ENCODE measurements around the gene APOO.
A peak's percentile ranks its signal among the peaks of the same experiment; 100 is the strongest.

Gene APOO

DNA sequence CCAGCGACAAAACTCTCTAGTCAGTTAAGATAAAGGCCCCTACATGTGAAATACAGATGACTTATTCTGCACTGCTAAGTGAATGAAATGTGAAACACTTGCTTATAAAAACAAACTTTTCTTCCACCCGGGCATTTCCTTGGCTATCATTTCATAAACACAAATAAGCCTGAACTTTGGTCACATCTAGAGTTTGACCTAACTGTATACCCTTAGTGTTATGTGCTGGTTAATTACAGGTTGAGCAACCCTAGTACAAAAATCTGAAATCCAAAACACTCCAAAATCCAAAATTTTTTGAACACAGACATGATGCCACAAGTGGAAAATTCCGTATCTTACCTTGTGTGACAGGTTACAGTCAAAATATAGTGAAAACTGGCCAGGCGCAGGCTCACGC, 78.9 kb downstream of the APOO start:
- no peak overlapping the region for H2AFZ ChIP-seq (ENCODE audit: insufficient read depth, low read length, poor library complexity)
- H3K23ac ChIP-seq (ENCODE audit: low read length): no peak overlapping the region
- no peak overlapping the region for H4K12ac ChIP-seq (ENCODE audit: low read depth, low read length)
- no peak overlapping the region for H4K91ac ChIP-seq (ENCODE audit: low read depth, low read length)
- no peak overlapping the region for H3K4me2 ChIP-seq (ENCODE audit: low read length)
- H3K27ac ChIP-seq (ENCODE audit: low read depth, low read length): no peak overlapping the region
- H3K9me3 ChIP-seq (ENCODE audit: insufficient read depth, low read depth, low read length): no peaks in the 10 kb centered on the region
- peak in 1 of 2 donors; percentile 51 for DNase-seq
- no peaks in the 10 kb centered on the region for H3K79me2 ChIP-seq (ENCODE audit: control insufficient read depth, insufficient read depth, low read length, poor library complexity)
- H2AK5ac ChIP-seq (ENCODE audit: low read length): no peak overlapping the region
- no peak overlapping the region for H3K18ac ChIP-seq (ENCODE audit: low read length)
- WGBS (ENCODE audit: extremely low coverage, insufficient coverage, insufficient read length): no CpG with 5 or more reads among the region's 5 CpGs
- no peak overlapping the region for H3K14ac ChIP-seq (ENCODE audit: low read length)
- H3K9ac ChIP-seq (ENCODE audit: low read length): no peak overlapping the region
- no peak overlapping the region for H3K4me3 ChIP-seq (ENCODE audit: low read depth, low read length)
- no peak overlapping the region for H3K4ac ChIP-seq (ENCODE audit: low read depth, low read length)
- H3K36me3 ChIP-seq (ENCODE audit: control insufficient read depth in 1 of 2, insufficient read depth in 2 of 2, low read length in 2 of 2): no peaks in the 10 kb centered on the region
- H2BK12ac ChIP-seq (ENCODE audit: low read length): no peak overlapping the region
- no peaks in the 10 kb centered on the region for H3K27me3 ChIP-seq (ENCODE audit: insufficient read depth, low read length)
- H3K4me1 ChIP-seq (ENCODE audit: control insufficient read depth in 1 of 2, insufficient read depth in 2 of 2, low read length in 2 of 2): no peaks in the 10 kb centered on the region
- no peak overlapping the region for H4K8ac ChIP-seq (ENCODE audit: low read depth, low read length)
- H2BK120ac ChIP-seq (ENCODE audit: insufficient read depth, low read length, poor library complexity): no peak overlapping the region
- no peak overlapping the region for H2BK5ac ChIP-seq (ENCODE audit: low read depth, low read length, poor library complexity)
- H3K79me1 ChIP-seq (ENCODE audit: low read length): no peaks in the 10 kb centered on the region

DNA sequence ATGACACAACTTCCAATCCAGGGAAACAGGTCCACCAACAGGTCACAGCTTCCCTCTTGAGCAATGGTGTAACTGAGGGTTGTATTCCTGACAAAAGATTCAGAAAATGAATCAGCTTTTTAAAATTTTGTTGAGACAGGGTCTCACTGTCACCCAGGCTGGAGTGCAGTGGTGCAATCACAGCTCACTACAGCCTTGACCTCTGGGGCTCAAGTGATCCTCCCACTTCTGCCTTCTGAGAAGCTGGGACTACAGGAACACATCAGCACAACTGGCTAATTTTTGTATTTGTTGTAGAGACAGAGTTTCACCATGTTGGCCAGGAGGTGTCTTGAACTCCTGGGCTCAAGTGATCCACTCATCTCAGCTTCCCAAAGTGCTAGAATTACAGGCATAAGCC, 81.1 kb downstream of the APOO start:
- Histone ChIP-seq H3K9ac (ENCODE audit: low read length) (no peak overlapping the region), H3K4me3 (ENCODE audit: low read depth, low read length) (no peak overlapping the region), H2AFZ (ENCODE audit: insufficient read depth, low read length, poor library complexity) (no peak overlapping the region), H3K79me2 (ENCODE audit: control insufficient read depth, insufficient read depth, low read length, poor library complexity) (no peaks in the 10 kb centered on the region), H3K23ac (ENCODE audit: low read length) (no peak overlapping the region), H4K8ac (ENCODE audit: low read depth, low read length) (no peak overlapping the region), H3K4me1 (ENCODE audit: control insufficient read depth in 1 of 2, insufficient read depth in 2 of 2, low read length in 2 of 2) (no peaks in the 10 kb centered on the region), H3K27me3 (ENCODE audit: insufficient read depth, low read length) (no peaks in the 10 kb centered on the region), H3K9me3 (ENCODE audit: insufficient read depth, low read depth, low read length) (no peaks in the 10 kb centered on the region), H4K12ac (ENCODE audit: low read depth, low read length) (no peak overlapping the region), H2BK120ac (ENCODE audit: insufficient read depth, low read length, poor library complexity) (no peak overlapping the region), H2AK5ac (ENCODE audit: low read length) (no peak overlapping the region), H2BK5ac (ENCODE audit: low read depth, low read length, poor library complexity) (no peak overlapping the region), H3K79me1 (ENCODE audit: low read length) (no peaks in the 10 kb centered on the region), H4K91ac (ENCODE audit: low read depth, low read length) (no peak overlapping the region), H3K36me3 (ENCODE audit: control insufficient read depth in 1 of 2, insufficient read depth in 2 of 2, low read length in 2 of 2) (no peaks in the 10 kb centered on the region), H3K4ac (ENCODE audit: low read depth, low read length) (no peak overlapping the region), H3K4me2 (ENCODE audit: low read length) (no peak overlapping the region), H3K18ac (ENCODE audit: low read length) (no peak overlapping the region), H2BK12ac (ENCODE audit: low read length) (no peak overlapping the region), H3K27ac (ENCODE audit: low read depth, low read length) (no peak overlapping the region), H3K14ac (ENCODE audit: low read length) (no peak overlapping the region)
- peak; percentile 2 to 40 for DNase-seq

DNA sequence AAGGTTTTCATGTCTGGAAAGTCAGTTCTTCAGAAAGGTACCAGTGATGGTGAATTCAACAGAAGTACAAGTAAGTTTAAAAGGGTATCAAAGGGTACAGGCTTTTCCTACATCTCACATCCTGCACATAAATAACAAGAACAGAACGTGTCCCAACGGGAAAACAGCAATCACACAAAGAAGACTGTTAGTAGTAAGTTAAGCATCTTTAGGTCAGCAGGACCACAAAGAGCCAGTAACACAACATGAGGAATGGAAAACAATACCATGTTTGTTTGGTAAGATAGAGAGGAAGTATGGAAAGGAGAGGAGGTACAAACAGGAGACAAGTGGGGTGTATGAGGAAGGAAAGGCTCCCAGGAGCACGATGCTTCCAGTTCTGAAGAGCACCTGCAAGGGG, 81.5 kb downstream of the APOO start:
- H3K23ac ChIP-seq (ENCODE audit: low read length): no peak overlapping the region
- H4K8ac ChIP-seq (ENCODE audit: low read depth, low read length): no peak overlapping the region
- H2AFZ ChIP-seq (ENCODE audit: insufficient read depth, low read length, poor library complexity): no peak overlapping the region
- no peak overlapping the region for H4K91ac ChIP-seq (ENCODE audit: low read depth, low read length)
- no peak overlapping the region for H3K4me3 ChIP-seq (ENCODE audit: low read depth, low read length)
- no peaks in the 10 kb centered on the region for H3K79me2 ChIP-seq (ENCODE audit: control insufficient read depth, insufficient read depth, low read length, poor library complexity)
- no peak for DNase-seq
- no peak overlapping the region for H3K4ac ChIP-seq (ENCODE audit: low read depth, low read length)
- H3K4me2 ChIP-seq (ENCODE audit: low read length): no peak overlapping the region
- no peak overlapping the region for H4K12ac ChIP-seq (ENCODE audit: low read depth, low read length)
- no peaks in the 10 kb centered on the region for H3K4me1 ChIP-seq (ENCODE audit: control insufficient read depth in 1 of 2, insufficient read depth in 2 of 2, low read length in 2 of 2)
- no peak overlapping the region for H3K9ac ChIP-seq (ENCODE audit: low read length)
- no peak overlapping the region for H3K18ac ChIP-seq (ENCODE audit: low read length)
- no peak overlapping the region for H3K14ac ChIP-seq (ENCODE audit: low read length)
- H2BK120ac ChIP-seq (ENCODE audit: insufficient read depth, low read length, poor library complexity): no peak overlapping the region
- H2AK5ac ChIP-seq (ENCODE audit: low read length): no peak overlapping the region
- H3K27ac ChIP-seq (ENCODE audit: low read depth, low read length): no peak overlapping the region
- H2BK5ac ChIP-seq (ENCODE audit: low read depth, low read length, poor library complexity): no peak overlapping the region
- H3K9me3 ChIP-seq (ENCODE audit: insufficient read depth, low read depth, low read length): no peaks in the 10 kb centered on the region
- no peaks in the 10 kb centered on the region for H3K36me3 ChIP-seq (ENCODE audit: control insufficient read depth in 1 of 2, insufficient read depth in 2 of 2, low read length in 2 of 2)
- no peaks in the 10 kb centered on the region for H3K79me1 ChIP-seq (ENCODE audit: low read length)
- no peak overlapping the region for H2BK12ac ChIP-seq (ENCODE audit: low read length)
- WGBS (ENCODE audit: extremely low coverage, insufficient coverage, insufficient read length): no CpG with 5 or more reads among the region's 3 CpGs
- no peaks in the 10 kb centered on the region for H3K27me3 ChIP-seq (ENCODE audit: insufficient read depth, low read length)

DNA sequence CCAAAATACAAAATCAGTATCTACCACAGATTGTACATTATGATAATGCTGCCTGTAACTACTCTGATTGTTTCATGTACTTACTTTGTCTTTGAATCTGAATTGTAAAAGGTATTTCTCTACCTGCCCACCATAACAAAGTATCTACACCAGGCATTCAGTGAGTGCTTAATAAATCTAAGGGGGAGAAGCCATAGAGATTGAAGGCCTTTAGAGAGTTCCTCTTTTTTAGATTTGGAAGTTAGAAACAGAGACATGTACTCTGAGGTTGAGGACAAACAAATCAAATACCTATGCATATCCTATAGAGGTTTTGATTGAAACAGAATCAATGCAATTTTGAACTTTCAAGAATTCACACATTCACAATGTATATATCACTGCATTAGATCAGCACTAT, 82.1 kb downstream of the APOO start:
- H3K27me3 ChIP-seq (ENCODE audit: insufficient read depth, low read length): no peaks in the 10 kb centered on the region
- H3K9ac ChIP-seq (ENCODE audit: low read length): no peak overlapping the region
- no peak overlapping the region for H2AK5ac ChIP-seq (ENCODE audit: low read length)
- H3K4me2 ChIP-seq (ENCODE audit: low read length): no peak overlapping the region
- H2BK120ac ChIP-seq (ENCODE audit: insufficient read depth, low read length, poor library complexity): no peak overlapping the region
- H3K9me3 ChIP-seq (ENCODE audit: insufficient read depth, low read depth, low read length): no peaks in the 10 kb centered on the region
- H3K4me1 ChIP-seq (ENCODE audit: control insufficient read depth in 1 of 2, insufficient read depth in 2 of 2, low read length in 2 of 2): no peaks in the 10 kb centered on the region
- no peak overlapping the region for H4K12ac ChIP-seq (ENCODE audit: low read depth, low read length)
- H3K14ac ChIP-seq (ENCODE audit: low read length): no peak overlapping the region
- H2BK5ac ChIP-seq (ENCODE audit: low read depth, low read length, poor library complexity): no peak overlapping the region
- no peak overlapping the region for H3K27ac ChIP-seq (ENCODE audit: low read depth, low read length)
- no peaks in the 10 kb centered on the region for H3K79me2 ChIP-seq (ENCODE audit: control insufficient read depth, insufficient read depth, low read length, poor library complexity)
- H3K36me3 ChIP-seq (ENCODE audit: control insufficient read depth in 1 of 2, insufficient read depth in 2 of 2, low read length in 2 of 2): no peaks in the 10 kb centered on the region
- no peak overlapping the region for H3K4me3 ChIP-seq (ENCODE audit: low read depth, low read length)
- no peak overlapping the region for H2AFZ ChIP-seq (ENCODE audit: insufficient read depth, low read length, poor library complexity)
- no peak overlapping the region for H3K4ac ChIP-seq (ENCODE audit: low read depth, low read length)
- DNase-seq: no peak
- no peak overlapping the region for H2BK12ac ChIP-seq (ENCODE audit: low read length)
- H4K91ac ChIP-seq (ENCODE audit: low read depth, low read length): no peak overlapping the region
- no peak overlapping the region for H3K23ac ChIP-seq (ENCODE audit: low read length)
- no peak overlapping the region for H3K18ac ChIP-seq (ENCODE audit: low read length)
- no peak overlapping the region for H4K8ac ChIP-seq (ENCODE audit: low read depth, low read length)
- H3K79me1 ChIP-seq (ENCODE audit: low read length): no peaks in the 10 kb centered on the region

DNA sequence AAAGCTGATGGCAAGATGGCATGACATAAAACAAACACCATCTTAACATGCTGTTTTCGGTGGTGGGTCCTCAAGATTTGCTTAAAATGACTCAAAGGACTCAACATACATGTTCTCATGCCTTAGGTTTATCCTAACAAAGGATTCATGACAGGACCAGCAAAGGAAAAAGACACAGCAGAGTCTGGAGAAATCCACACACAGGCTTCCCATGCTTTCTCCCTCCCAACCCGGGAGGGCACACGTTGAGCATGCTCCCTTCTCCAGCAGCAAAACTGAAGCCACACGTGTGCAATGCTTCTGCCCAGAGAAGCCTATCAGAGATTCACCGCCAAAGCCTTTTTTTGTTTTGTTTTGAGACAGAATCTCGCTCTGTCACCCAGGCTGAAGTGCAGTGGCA, 84.9 kb downstream of the APOO start:
- H3K36me3 ChIP-seq (ENCODE audit: control insufficient read depth in 1 of 2, insufficient read depth in 2 of 2, low read length in 2 of 2): no peaks in the 10 kb centered on the region
- no peak overlapping the region for H4K8ac ChIP-seq (ENCODE audit: low read depth, low read length)
- no peak overlapping the region for H2BK12ac ChIP-seq (ENCODE audit: low read length)
- DNase-seq: no peak
- H2AFZ ChIP-seq (ENCODE audit: insufficient read depth, low read length, poor library complexity): no peak overlapping the region
- H3K23ac ChIP-seq (ENCODE audit: low read length): no peak overlapping the region
- no peak overlapping the region for H3K4me2 ChIP-seq (ENCODE audit: low read length)
- no peak overlapping the region for H3K4ac ChIP-seq (ENCODE audit: low read depth, low read length)
- no peak overlapping the region for H2AK5ac ChIP-seq (ENCODE audit: low read length)
- H2BK120ac ChIP-seq (ENCODE audit: insufficient read depth, low read length, poor library complexity): no peak overlapping the region
- no peak overlapping the region for H4K12ac ChIP-seq (ENCODE audit: low read depth, low read length)
- H3K4me3 ChIP-seq (ENCODE audit: low read depth, low read length): no peak overlapping the region
- H4K91ac ChIP-seq (ENCODE audit: low read depth, low read length): no peak overlapping the region
- WGBS (ENCODE audit: extremely low coverage, insufficient coverage, insufficient read length): no CpG with 5 or more reads among the region's 6 CpGs
- H3K79me2 ChIP-seq (ENCODE audit: control insufficient read depth, insufficient read depth, low read length, poor library complexity): no peaks in the 10 kb centered on the region
- no peak overlapping the region for H3K18ac ChIP-seq (ENCODE audit: low read length)
- H3K9me3 ChIP-seq (ENCODE audit: insufficient read depth, low read depth, low read length): no peaks in the 10 kb centered on the region
- no peak overlapping the region for H3K27ac ChIP-seq (ENCODE audit: low read depth, low read length)
- H3K27me3 ChIP-seq (ENCODE audit: insufficient read depth, low read length): no peaks in the 10 kb centered on the region
- H3K4me1 ChIP-seq (ENCODE audit: control insufficient read depth in 1 of 2, insufficient read depth in 2 of 2, low read length in 2 of 2): no peaks in the 10 kb centered on the region
- no peak overlapping the region for H2BK5ac ChIP-seq (ENCODE audit: low read depth, low read length, poor library complexity)
- H3K9ac ChIP-seq (ENCODE audit: low read length): no peak overlapping the region
- H3K79me1 ChIP-seq (ENCODE audit: low read length): no peaks in the 10 kb centered on the region
- H3K14ac ChIP-seq (ENCODE audit: low read length): no peak overlapping the region
